Fibroblast of lung (primary cell): ENCODE data around the gene BMPR1A. TPM values are rescaled to one million over a fixed set of nuclear protein-coding genes. Genes with fewer than 3 reads are reported as not detected.

ENCODE experiments used
- DNase-seq, 2 donors: peaks; one replicate each; pipeline versions ENCODE4 v3.0.0 to v3.0.0-alpha.2; 2010; ENCODE audit warnings: low read depth in 2 of 2
- H2AFZ ChIP-seq: 2 replicates; pipeline ENCODE4 v1.5.1; 2012; ENCODE audit warnings: low read length, control low read depth, inconsistent platforms
- H3K27ac ChIP-seq: 2 replicates; pipeline ENCODE4 v1.5.1; 2011; ENCODE audit warnings: low read length, control low read depth; ENCODE audit not compliant: insufficient read depth
- H3K27me3 ChIP-seq: 2 replicates; pipeline ENCODE4 v1.5.1; 2011; ENCODE audit warnings: mild to moderate bottlenecking, low read length; ENCODE audit not compliant: control insufficient read depth, insufficient read depth
- H3K36me3 ChIP-seq: 2 replicates; pipeline ENCODE4 v1.5.1; 2011; ENCODE audit warnings: low read length; ENCODE audit not compliant: control insufficient read depth, insufficient read depth
- H3K4me1 ChIP-seq: 2 replicates; pipeline ENCODE4 v1.5.1; 2011; ENCODE audit warnings: low read length; ENCODE audit not compliant: control insufficient read depth, insufficient read depth; ENCODE audit errors: extremely low read depth
- H3K4me2 ChIP-seq: 2 replicates; pipeline ENCODE4 v1.5.1; 2011; ENCODE audit warnings: low read length, control low read depth; ENCODE audit not compliant: insufficient read depth; ENCODE audit errors: extremely low read depth
- H3K4me3 ChIP-seq, 4 experiments: fragments of 200-600 bp in 1 of 4; sonication (generic) in 1 of 4; replicated peaks in 1 of 4; 2 replicates each; pipeline ENCODE4 v1.5.1; 2011 to 2016; ENCODE audit warnings: low read length in 4 of 4, low read depth in 3 of 4, mild to moderate bottlenecking in 3 of 4, control low read depth in 2 of 4, inconsistent platforms in 1 of 4, mixed read lengths in 1 of 4; ENCODE audit not compliant: insufficient read depth in 1 of 4; ENCODE audit errors: control extremely low read depth in 1 of 4
- H3K79me2 ChIP-seq: 2 replicates; pipeline ENCODE4 v1.5.1; 2012; ENCODE audit warnings: mild to moderate bottlenecking, low read length, inconsistent platforms; ENCODE audit not compliant: control insufficient read depth, insufficient read depth
- H3K9ac ChIP-seq: 2 replicates; pipeline ENCODE4 v1.5.1; 2011; ENCODE audit warnings: mild to moderate bottlenecking, low read length, control low read depth; ENCODE audit not compliant: insufficient read depth
- H3K9me3 ChIP-seq: 2 replicates; pipeline ENCODE4 v1.5.1; 2012; ENCODE audit warnings: low read depth, low read length; ENCODE audit not compliant: control insufficient read depth, insufficient read depth
- H4K20me1 ChIP-seq: 2 replicates; pipeline ENCODE4 v1.5.1; 2011; ENCODE audit warnings: low read length; ENCODE audit not compliant: control insufficient read depth, insufficient read depth; ENCODE audit errors: extremely low read depth
- CTCF ChIP-seq, 2 donors: IDR thresholded peaks in 1 of 2; conservative IDR thresholded peaks in 1 of 2; 1 replicate in 1 of 2; 2 replicates in 1 of 2; pipeline ENCODE4 v1.5.1; 2011 to 2012; ENCODE audit warnings: low read length in 2 of 2, control low read depth in 1 of 2, inconsistent platforms in 1 of 2, low read depth in 1 of 2, mild to moderate bottlenecking in 1 of 2
- EZH2 ChIP-seq: IDR thresholded peaks from 2 replicates; pipeline ENCODE4 v1.5.1; 2012; ENCODE audit warnings: low read length, control low read depth, mild to moderate bottlenecking; ENCODE audit errors: missing control alignments
- polyA plus RNA-seq, 2 donors: library from polyadenylated mRNA; depleted of rRNA in 1 of 2; stranded (reverse) in 1 of 2; unstranded in 1 of 2; fragments of >200 nt; gene quantifications; 2 replicates each; pipeline ENCODE4 v1.2.1, GENCODE V29; 2011 to 2012; ENCODE audit warnings: missing spikeins in 1 of 2
- total RNA-seq: library from RNA; depleted of rRNA; stranded (reverse); fragments of >200 nt; gene quantifications from 2 replicates; pipeline ENCODE4 v1.2.1, GENCODE V29; 2014

Gene BMPR1A
- total and polyA plus RNA-seq, 2 donors (not counting 1 experiment from before 2014, with no cell fraction given), result 52.8 to 61.8 TPM

- H3K79me2 ChIP-seq, result no peaks in the 10 kb centered on the region
- H3K27me3 ChIP-seq, result no peaks in the 10 kb centered on the region
- H3K36me3 ChIP-seq, result no peaks in the 10 kb centered on the region
- no peak overlapping the region for H3K9ac ChIP-seq
- H3K27ac ChIP-seq, result no peak overlapping the region
- H3K4me1 ChIP-seq, result no peaks in the 10 kb centered on the region
- H3K4me3 ChIP-seq, result no peak overlapping the region
- H3K4me2 ChIP-seq, result no peak overlapping the region
- no peak for TF ChIP-seq EZH2
- TF ChIP-seq CTCF (conservative IDR thresholded peaks at IDR 0.05 in 1 of 2, IDR thresholded peaks at IDR 0.05 in 1 of 2; ENCODE audit: low read depth in 1 of 2, low read length in 2 of 2), result no peak
- no peak overlapping the region for H2AFZ ChIP-seq
- no peak for DNase-seq
- no peaks in the 10 kb centered on the region for H4K20me1 ChIP-seq
- no peaks in the 10 kb centered on the region for H3K9me3 ChIP-seq
These were observed 48.2 kb upstream of the BMPR1A start for GRCh38 chr10:86708068-86708782.

GRCh38 chr10:86708783-86709380 is 47.5 kb upstream of the BMPR1A start:
- Histone ChIP-seq H3K27ac (no peak overlapping the region), H3K9me3 (no peaks in the 10 kb centered on the region), H3K36me3 (no peaks in the 10 kb centered on the region), H4K20me1 (no peaks in the 10 kb centered on the region), H3K4me3 (no peak overlapping the region), H3K79me2 (no peaks in the 10 kb centered on the region), H3K4me2 (no peak overlapping the region), H2AFZ (no peak overlapping the region), H3K27me3 (no peaks in the 10 kb centered on the region), H3K9ac (no peak overlapping the region), H3K4me1 (no peaks in the 10 kb centered on the region)
- TF ChIP-seq CTCF (conservative IDR thresholded peaks at IDR 0.05 in 1 of 2, IDR thresholded peaks at IDR 0.05 in 1 of 2; ENCODE audit: low read depth in 1 of 2, low read length in 2 of 2) (no peak), EZH2 (no peak)
- no peak for DNase-seq

GRCh38 chr10:86709396-86710185 is 46.8 kb upstream of the BMPR1A start:
- Histone ChIP-seq H3K27ac (no peak overlapping the region), H3K4me1 (no peaks in the 10 kb centered on the region), H3K79me2 (no peaks in the 10 kb centered on the region), H3K9me3 (no peaks in the 10 kb centered on the region), H3K9ac (no peak overlapping the region), H3K36me3 (no peaks in the 10 kb centered on the region), H3K27me3 (no peaks in the 10 kb centered on the region), H2AFZ (no peak overlapping the region), H4K20me1 (no peaks in the 10 kb centered on the region), H3K4me2 (no peak overlapping the region), H3K4me3 (no peak overlapping the region)
- no peak for TF ChIP-seq EZH2
- no peak for TF ChIP-seq CTCF (conservative IDR thresholded peaks at IDR 0.05 in 1 of 2, IDR thresholded peaks at IDR 0.05 in 1 of 2; ENCODE audit: low read depth in 1 of 2, low read length in 2 of 2)
- no peak for DNase-seq
